ENCODE measurements around the gene AKIRIN1. TPM values are rescaled to one million over a fixed set of nuclear protein-coding genes. Genes with fewer than 3 reads are reported as not detected.
"Not testable (repeated sequence)": the region's sequence is repeated elsewhere in the genome, so short reads cannot be mapped to it uniquely, and the experiment has no call there.

Gene AKIRIN1
- total RNA-seq, 4 donors from 2014 or later = 28.2 to 46.0 (median 34.2) TPM

DNA sequence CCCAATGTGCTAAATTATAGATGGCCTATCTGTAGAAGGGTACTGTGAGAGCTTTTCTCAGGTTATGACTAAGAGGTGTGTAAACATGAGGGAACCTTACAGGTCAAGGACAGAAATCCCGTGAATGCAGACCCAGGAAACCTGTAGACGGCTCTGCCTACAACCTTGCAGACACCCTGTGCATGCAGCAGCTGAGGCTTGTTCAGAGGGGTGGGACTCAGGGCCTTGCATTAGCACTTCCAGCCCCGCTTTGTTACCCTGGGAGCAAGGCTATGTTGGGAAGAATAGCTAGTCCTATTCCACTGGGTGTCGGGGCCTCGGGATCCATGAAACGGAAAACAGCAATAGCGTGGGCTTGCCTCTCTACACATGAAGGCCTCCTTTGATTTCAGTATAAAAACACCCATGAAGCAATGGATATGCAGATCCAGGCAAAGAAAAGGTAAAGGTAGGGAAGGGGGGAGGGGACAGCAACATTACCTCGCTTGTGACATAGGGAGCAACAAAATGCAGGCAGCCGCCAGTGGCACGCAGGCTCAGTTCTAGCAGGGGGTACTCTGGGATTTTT lies 25.6 kb downstream of the AKIRIN1 start:
- no peak for TF ChIP-seq POLR2A (IDR thresholded peaks at IDR 0.05)
- TF ChIP-seq, protein P1, sequence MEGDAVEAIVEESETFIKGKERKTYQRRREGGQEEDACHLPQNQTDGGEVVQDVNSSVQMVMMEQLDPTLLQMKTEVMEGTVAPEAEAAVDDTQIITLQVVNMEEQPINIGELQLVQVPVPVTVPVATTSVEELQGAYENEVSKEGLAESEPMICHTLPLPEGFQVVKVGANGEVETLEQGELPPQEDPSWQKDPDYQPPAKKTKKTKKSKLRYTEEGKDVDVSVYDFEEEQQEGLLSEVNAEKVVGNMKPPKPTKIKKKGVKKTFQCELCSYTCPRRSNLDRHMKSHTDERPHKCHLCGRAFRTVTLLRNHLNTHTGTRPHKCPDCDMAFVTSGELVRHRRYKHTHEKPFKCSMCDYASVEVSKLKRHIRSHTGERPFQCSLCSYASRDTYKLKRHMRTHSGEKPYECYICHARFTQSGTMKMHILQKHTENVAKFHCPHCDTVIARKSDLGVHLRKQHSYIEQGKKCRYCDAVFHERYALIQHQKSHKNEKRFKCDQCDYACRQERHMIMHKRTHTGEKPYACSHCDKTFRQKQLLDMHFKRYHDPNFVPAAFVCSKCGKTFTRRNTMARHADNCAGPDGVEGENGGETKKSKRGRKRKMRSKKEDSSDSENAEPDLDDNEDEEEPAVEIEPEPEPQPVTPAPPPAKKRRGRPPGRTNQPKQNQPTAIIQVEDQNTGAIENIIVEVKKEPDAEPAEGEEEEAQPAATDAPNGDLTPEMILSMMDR (IDR thresholded peaks at IDR 0.05 in 4 of 5, conservative IDR thresholded peaks at IDR 0.05 in 1 of 5) = no peak
- Histone ChIP-seq H3K4me3 (no peak overlapping the region), H3K27me3 (no peaks in the 10 kb centered on the region), H3K36me3 (peaks cover 0 to 6% of the 10 kb centered on the region in 2 donors), H3K4me1 (no peaks in the 10 kb centered on the region), H3K9me3 (no peaks in the 10 kb centered on the region), H3K27ac (no peak overlapping the region)
- ATAC-seq (no peak), DNase-seq (no peak)
- in situ Hi-C loops (cut with MboI; ENCODE audit: low sequenced_read_pairs in 4 of 4) (loop anchor here in 1 of 4 donors (25.0 kb wide), 1 partner anchor 154 kb away; the partner anchor contains the start of genes MYCBP and RRAGC), intact Hi-C loops (cut with DNase I; ENCODE audit: low total_unique reads) (no loop called here)

DNA sequence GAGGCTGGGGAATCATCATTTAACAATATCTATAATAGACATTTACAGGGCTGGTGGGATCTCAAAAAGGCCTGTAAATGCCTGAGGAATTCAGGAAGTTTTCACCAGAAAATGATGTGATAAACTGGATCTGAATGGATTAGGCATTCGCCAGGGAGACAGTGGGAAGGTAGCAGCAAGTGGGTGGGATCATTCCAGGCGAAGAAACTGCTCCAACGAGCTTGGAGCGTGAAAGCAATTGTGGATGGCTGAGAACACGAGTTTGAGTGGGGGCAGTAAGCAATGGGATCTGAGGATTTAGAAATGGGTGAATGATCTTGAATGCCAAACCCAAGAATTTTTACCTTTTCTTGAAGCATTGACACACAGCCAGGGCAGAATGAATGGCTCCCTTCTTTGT lies 26.2 kb downstream of the AKIRIN1 start:
- TF ChIP-seq, protein P1 (IDR thresholded peaks at IDR 0.05 in 4 of 5, conservative IDR thresholded peaks at IDR 0.05 in 1 of 5) = no peak
- TF ChIP-seq POLR2A (IDR thresholded peaks at IDR 0.05) = no peak
- ATAC-seq (no peak), DNase-seq (no peak)
- Histone ChIP-seq H3K9me3 (no peaks in the 10 kb centered on the region), H3K36me3 (peaks cover 0 to under 1% of the 10 kb centered on the region in 2 donors), H3K4me3 (no peak overlapping the region), H3K27me3 (no peaks in the 10 kb centered on the region), H3K27ac (no peak overlapping the region), H3K4me1 (no peaks in the 10 kb centered on the region)
- intact Hi-C loops (cut with DNase I; ENCODE audit: low total_unique reads) = no loop called here
- in situ Hi-C loops (cut with MboI; ENCODE audit: low sequenced_read_pairs in 4 of 4) = loop anchor here in 1 of 4 donors (25.0 kb wide), 1 partner anchor 155 kb away; the partner anchor contains the start of genes MYCBP and RRAGC

DNA sequence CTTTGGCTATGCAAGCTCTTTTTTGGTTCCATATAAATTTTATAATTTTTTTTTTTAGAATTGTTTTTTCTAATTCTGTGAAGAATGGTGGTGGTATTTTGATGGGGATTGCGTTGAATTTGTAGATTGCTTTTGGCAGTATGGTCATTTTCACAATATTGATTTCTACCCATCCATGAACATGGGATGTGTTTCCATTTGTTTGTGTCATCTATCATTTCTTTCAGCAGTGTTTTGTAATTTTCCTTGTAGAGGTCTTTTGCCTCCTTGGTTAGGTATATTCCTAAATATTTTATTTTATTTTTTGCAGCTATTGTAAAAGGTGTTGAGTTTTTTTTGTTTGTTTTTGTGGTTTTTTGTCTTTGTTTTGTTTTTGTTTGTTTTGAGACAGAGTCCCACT lies 29.4 kb downstream of the AKIRIN1 start:
- in situ Hi-C loops (cut with MboI; ENCODE audit: low sequenced_read_pairs in 4 of 4) = loop anchor here in 1 of 4 donors (25.0 kb wide), 1 partner anchor 158 kb away; the partner anchor contains the start of genes MYCBP and RRAGC
- DNase-seq; H3K4me1 ChIP-seq; H3K27me3 ChIP-seq; ATAC-seq; H3K36me3 ChIP-seq; H3K4me3 ChIP-seq; intact Hi-C loops (cut with DNase I; ENCODE audit: low total_unique reads); H3K27ac ChIP-seq; H3K9me3 ChIP-seq: not testable (repeated sequence)

DNA sequence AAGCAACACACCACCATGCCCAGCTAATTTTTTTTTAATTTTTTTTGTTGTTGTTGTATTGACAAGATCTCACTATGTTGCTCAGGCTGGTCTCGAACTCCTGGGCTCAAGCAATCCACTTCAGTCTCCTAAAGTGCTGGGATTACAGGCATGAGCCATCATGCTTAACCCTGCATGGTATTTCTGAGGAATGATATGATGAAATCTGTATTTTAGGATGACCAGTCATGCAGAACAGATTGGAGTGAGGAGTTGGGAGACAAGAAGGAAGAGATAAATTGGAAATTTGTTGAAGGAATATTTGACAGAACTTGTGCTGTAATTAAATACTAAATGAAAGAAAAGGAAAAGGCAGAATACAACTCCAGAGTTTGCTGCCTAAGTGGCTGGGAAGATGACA lies 30.4 kb downstream of the AKIRIN1 start:
- no peaks in the 10 kb centered on the region for H3K9me3 ChIP-seq
- no peak for TF ChIP-seq POLR2A (IDR thresholded peaks at IDR 0.05)
- TF ChIP-seq, protein P1 (IDR thresholded peaks at IDR 0.05 in 4 of 5, conservative IDR thresholded peaks at IDR 0.05 in 1 of 5) = no peak
- ATAC-seq = no peak
- intact Hi-C loops (cut with DNase I; ENCODE audit: low total_unique reads) = no loop called here
- H3K4me3 ChIP-seq = no peak overlapping the region
- no peaks in the 10 kb centered on the region for H3K27me3 ChIP-seq
- in situ Hi-C loops (cut with MboI; ENCODE audit: low sequenced_read_pairs in 4 of 4) = loop anchor here in 1 of 4 donors (25.0 kb wide), 1 partner anchor 159 kb away; the partner anchor contains the start of genes MYCBP and RRAGC
- H3K4me1 ChIP-seq = peaks cover 6 to 7% of the 10 kb centered on the region in 2 donors
- DNase-seq = no peak
- no peak overlapping the region for H3K27ac ChIP-seq
- no peaks in the 10 kb centered on the region for H3K36me3 ChIP-seq

DNA sequence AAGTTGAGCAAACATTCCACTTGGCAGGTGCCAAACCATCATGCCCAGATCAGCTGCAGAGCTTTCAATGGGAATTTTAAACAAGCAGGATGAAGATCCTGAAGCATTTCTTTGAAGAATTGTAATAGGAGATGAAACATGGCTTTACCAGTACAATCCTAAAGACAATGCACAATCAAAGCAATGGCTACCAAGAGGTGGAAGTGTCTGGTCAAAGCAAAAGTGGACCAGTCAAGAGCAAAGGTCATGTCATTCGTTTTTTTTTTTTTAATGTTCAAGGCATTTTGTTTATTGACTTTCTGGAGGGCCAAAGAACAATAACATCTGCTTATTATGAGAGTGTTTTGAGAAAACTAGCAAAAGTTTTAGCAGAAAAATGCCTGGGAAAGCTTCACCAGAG lies 32.1 kb downstream of the AKIRIN1 start:
- DNase-seq = no peak
- Histone ChIP-seq H3K27ac (no peak overlapping the region), H3K36me3 (peaks cover 0 to under 1% of the 10 kb centered on the region in 2 donors), H3K4me1 (peaks cover 13 to 14% of the 10 kb centered on the region in 2 donors), H3K4me3 (no peak overlapping the region), H3K27me3 (no peaks in the 10 kb centered on the region), H3K9me3 (no peaks in the 10 kb centered on the region)
- no peak for ATAC-seq
- intact Hi-C loops (cut with DNase I; ENCODE audit: low total_unique reads) = no loop called here
- in situ Hi-C loops (cut with MboI; ENCODE audit: low sequenced_read_pairs in 4 of 4) = loop anchor here in 1 of 4 donors (25.0 kb wide), 1 partner anchor 161 kb away; the partner anchor contains the start of genes MYCBP and RRAGC
- TF ChIP-seq POLR2A (IDR thresholded peaks at IDR 0.05) = no peak
- TF ChIP-seq, protein P1 (IDR thresholded peaks at IDR 0.05 in 4 of 5, conservative IDR thresholded peaks at IDR 0.05 in 1 of 5) = no peak

All from gastrocnemius medialis (tissue), 4 donors.